BJ (cell line): ENCODE measurements around the gene C5orf58. TPM values are rescaled to one million over a fixed set of nuclear protein-coding genes. Genes with fewer than 3 reads are reported as not detected.

Experiments
- CTCF ChIA-PET: fragments of 350-600 bp; formaldehyde crosslinking; extraction: SDS; loops from one replicate; lab custom pipeline; 2021; ENCODE audit warnings: antibody characterized with exemption, inconsistent platforms; lab: Yijun Ruan, JAX
- POLR2A ChIA-PET: fragments of 300-600 bp; sonication (Branson Sonifier 250); formaldehyde crosslinking; extraction: SDS; loops from one replicate; lab custom pipeline; 2021; ENCODE audit warnings: antibody characterized with exemption; lab: Charles Lee
- DNase-seq: peaks from one replicate; pipeline ENCODE4 v3.0.0-alpha.2; 2011; ENCODE audit warnings: low read depth
- H3K27me3 ChIP-seq: 2 replicates; pipeline ENCODE4 v1.6.0; 2011; ENCODE audit warnings: low read length; ENCODE audit not compliant: control insufficient read depth, insufficient read depth
- H3K36me3 ChIP-seq: 2 replicates; pipeline ENCODE4 v1.5.1; 2011; ENCODE audit warnings: low read length; ENCODE audit not compliant: control insufficient read depth, insufficient read depth
- H3K4me3 ChIP-seq: 2 replicates; pipeline ENCODE4 v1.5.1; 2011; ENCODE audit warnings: low read depth, mild to moderate bottlenecking, control low read depth, low read length
- polyA plus RNA-seq: library from polyadenylated mRNA; depleted of rRNA; stranded (reverse); fragments of >200 nt; gene quantifications from 2 replicates; pipeline ENCODE4 v1.2.3, GENCODE V29; 2011
- TF ChIP-seq, protein P1 (sequence below): IDR thresholded peaks from 2 replicates; pipeline ENCODE4 v1.5.1; 2011; ENCODE audit warnings: low read depth, mild to moderate bottlenecking, control low read depth, inconsistent platforms, low read length, moderate library complexity; ENCODE audit not compliant: insufficient read depth

The C5orf58 gene
- polyA plus RNA-seq, 1 experiment, result not detected

DNA sequence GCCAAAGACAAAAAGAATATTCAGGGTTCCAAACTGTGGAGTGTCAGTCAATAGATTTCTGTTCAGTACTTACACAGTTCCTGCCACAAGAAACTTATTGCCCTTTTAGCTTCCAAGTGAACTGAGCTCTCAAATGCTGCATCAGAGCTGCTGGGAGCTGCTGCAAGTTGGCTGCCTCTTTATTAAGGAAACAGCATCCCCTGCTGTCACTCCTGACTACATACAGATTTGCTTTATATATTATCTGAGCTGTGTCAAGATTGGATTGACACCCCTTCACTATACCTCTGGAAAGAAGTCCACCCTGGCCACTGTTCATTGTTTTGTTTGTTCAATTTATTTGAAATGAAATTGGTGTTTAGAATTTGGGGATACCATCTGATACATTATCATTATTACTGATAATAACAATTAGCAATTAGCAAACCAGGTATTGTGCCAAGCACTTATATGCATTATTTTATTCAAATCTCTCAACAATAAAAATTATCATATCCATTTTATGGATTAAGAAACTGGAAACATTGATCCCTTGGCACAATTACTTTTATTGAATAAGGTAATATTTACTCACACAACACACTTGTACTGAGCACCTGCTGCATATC lies 16.4 kb upstream of the C5orf58 start:
- Histone ChIP-seq H3K27me3 (no peaks in the 10 kb centered on the region; the same call in 1 of the 2 replicates), H3K36me3 (no peaks in the 10 kb centered on the region), H3K4me3 (no peak overlapping the region)
- POLR2A ChIA-PET, result no interaction called here
- DNase-seq, result no peak
- TF ChIP-seq, protein P1, sequence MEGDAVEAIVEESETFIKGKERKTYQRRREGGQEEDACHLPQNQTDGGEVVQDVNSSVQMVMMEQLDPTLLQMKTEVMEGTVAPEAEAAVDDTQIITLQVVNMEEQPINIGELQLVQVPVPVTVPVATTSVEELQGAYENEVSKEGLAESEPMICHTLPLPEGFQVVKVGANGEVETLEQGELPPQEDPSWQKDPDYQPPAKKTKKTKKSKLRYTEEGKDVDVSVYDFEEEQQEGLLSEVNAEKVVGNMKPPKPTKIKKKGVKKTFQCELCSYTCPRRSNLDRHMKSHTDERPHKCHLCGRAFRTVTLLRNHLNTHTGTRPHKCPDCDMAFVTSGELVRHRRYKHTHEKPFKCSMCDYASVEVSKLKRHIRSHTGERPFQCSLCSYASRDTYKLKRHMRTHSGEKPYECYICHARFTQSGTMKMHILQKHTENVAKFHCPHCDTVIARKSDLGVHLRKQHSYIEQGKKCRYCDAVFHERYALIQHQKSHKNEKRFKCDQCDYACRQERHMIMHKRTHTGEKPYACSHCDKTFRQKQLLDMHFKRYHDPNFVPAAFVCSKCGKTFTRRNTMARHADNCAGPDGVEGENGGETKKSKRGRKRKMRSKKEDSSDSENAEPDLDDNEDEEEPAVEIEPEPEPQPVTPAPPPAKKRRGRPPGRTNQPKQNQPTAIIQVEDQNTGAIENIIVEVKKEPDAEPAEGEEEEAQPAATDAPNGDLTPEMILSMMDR, result peak; percentile 44
- CTCF ChIA-PET, result interaction anchor here (1.1 to 2.9 kb wide), 3 partner anchors 10 to 115 kb away, joined by 3 to 16 read pairs (median 6); no protein-coding TSS in a partner anchor

DNA sequence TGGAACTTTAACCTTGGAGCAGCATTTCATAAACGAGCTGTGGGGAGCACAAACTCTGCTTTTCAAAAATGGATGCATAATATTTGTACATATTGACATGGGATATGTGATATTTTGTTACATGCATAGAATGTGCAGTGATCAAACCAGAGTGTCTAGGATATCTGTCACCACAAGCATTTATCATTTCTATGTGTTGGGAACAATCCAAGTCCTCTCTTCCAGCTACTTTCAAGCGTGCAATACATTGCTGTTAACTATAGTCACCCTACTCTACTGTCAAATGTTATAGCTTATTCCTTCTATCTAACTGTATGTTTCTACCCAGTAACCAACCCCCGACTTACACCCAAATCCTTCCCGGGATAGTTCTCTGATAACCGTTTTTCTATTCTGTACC lies 15.0 kb upstream of the C5orf58 start:
- no peak overlapping the region for H3K4me3 ChIP-seq
- no peak for DNase-seq
- H3K36me3 ChIP-seq, result no peaks in the 10 kb centered on the region
- ChIA-PET POLR2A (no interaction called here), CTCF (interaction anchor here (2.9 kb wide), 1 partner anchor 8 kb away, joined by 16 read pairs; no protein-coding TSS in a partner anchor)
- TF ChIP-seq, protein P1, result no peak
- H3K27me3 ChIP-seq, result no peaks in the 10 kb centered on the region; the same call in 1 of the 2 replicates

DNA sequence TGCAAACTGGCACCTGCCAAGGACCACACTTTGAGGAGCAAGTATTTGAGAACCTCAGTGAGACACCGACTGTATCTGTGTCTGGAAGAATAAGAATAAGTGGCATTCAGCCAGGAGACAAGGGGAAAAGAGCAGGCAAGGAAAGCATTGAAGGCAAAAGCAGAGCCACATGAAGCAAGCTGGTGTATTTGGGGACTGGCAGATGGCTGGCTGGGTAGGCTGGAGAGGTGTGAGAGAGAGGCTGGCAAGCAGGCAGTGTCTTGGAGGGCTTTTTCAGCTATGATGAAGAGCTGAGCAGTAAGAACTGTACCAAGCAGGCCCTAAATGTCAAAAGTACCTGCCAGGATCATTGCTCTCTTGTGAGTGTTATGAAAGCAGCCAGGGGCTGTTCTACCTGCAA lies 14.1 kb upstream of the C5orf58 start:
- ChIA-PET CTCF (no interaction called here), POLR2A (no interaction called here)
- Histone ChIP-seq H3K27me3 (no peaks in the 10 kb centered on the region; the same call in 1 of the 2 replicates), H3K4me3 (no peak overlapping the region), H3K36me3 (no peaks in the 10 kb centered on the region)
- TF ChIP-seq, protein P1, result no peak
- no peak for DNase-seq

DNA sequence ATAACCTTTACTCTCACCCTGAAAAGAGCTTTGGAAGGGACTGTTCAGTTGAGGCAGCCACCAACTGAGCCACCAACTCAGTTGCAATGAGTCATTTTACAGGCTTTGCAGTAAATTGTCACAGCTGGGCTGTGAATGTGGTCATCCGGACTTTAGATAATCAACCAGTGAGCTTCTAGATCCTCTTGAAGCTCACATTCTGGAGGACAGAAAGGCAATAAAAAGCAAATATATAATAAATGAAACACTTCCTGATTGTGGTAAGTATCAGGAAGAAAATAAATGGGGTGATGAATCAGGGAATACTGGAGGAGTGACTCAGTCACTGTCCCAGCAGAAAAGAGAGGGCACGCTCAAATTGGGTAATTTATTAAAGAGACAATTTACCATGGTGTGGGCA lies 13.2 kb upstream of the C5orf58 start:
- ChIA-PET CTCF (interaction anchor here (1.6 kb wide), 1 partner anchor 17 kb away, joined by 5 read pairs; no protein-coding TSS in a partner anchor), POLR2A (no interaction called here)
- TF ChIP-seq, protein P1, result no peak
- no peak overlapping the region for H3K4me3 ChIP-seq
- H3K27me3 ChIP-seq, result no peaks in the 10 kb centered on the region; the same call in 1 of the 2 replicates
- H3K36me3 ChIP-seq, result no peaks in the 10 kb centered on the region
- DNase-seq, result peak; percentile 30

DNA sequence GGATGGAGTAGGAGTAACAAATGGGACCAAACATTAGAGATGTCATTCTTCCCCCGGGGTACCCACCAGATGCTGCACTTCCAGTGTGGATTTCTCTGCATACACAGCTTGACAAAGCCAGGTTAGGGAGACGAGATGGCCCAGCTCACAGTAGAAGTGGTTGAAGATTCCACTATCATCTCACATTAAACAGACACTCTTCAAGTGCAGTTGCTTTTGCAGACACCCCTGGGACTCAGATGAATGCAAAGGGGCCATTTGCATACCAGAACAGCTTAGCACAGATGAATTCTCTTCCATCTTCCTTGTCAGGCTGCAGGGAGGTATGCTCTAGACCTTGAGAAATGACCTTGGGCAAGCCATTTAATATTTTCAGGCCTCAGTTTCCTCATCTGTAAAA lies 12.6 kb upstream of the C5orf58 start:
- CTCF ChIA-PET, result interaction anchor here (1.2 to 1.6 kb wide), 3 partner anchors 17 to 36 kb away, joined by 3 to 5 read pairs (median 4); no protein-coding TSS in a partner anchor
- POLR2A ChIA-PET, result no interaction called here
- DNase-seq, result no peak

More for the DNA sequence above, 12.6 kb upstream of the C5orf58 start:
- TF ChIP-seq, protein P1, result no peak
- Histone ChIP-seq H3K36me3 (no peaks in the 10 kb centered on the region), H3K4me3 (no peak overlapping the region), H3K27me3 (no peaks in the 10 kb centered on the region; the same call in 1 of the 2 replicates)
